Caco-2 (cell line): Measurements from ENCODE around the gene FAM3A. TPM values are rescaled to one million over a fixed set of nuclear protein-coding genes. Genes with fewer than 3 reads are reported as not detected.

Source experiments
- BruUV-seq: library from RNA; stranded (reverse); fragments of 400-500 nt; replicated peaks from 2 replicates; lab custom pipeline; 2021; lab: Mats Ljungman, UMichigan
- CTCF ChIA-PET: fragments of 300-600 bp; sonication (Branson Sonifier 250); formaldehyde crosslinking; loops from one replicate; lab custom pipeline; 2022; ENCODE audit warnings: antibody characterized with exemption; lab: Charles Lee
- POLR2A ChIA-PET: fragments of 300-600 bp; sonication (Branson Sonifier 250); formaldehyde crosslinking; loops from one replicate; lab custom pipeline; 2022; ENCODE audit warnings: antibody characterized with exemption; lab: Charles Lee
- DNase-seq, 2 experiments: peaks; one replicate each; pipeline versions ENCODE4 v3.0.0 to v3.0.0-alpha.2; 2020 to 2022
- H3K27me3 ChIP-seq: replicated peaks from 2 replicates; pipeline ENCODE4 v1.6.0; 2011; ENCODE audit warnings: low read length; ENCODE audit not compliant: control insufficient read depth, insufficient read depth
- H3K36me3 ChIP-seq: 2 replicates; pipeline ENCODE4 v1.5.1; 2011; ENCODE audit warnings: low read length; ENCODE audit not compliant: control insufficient read depth, insufficient read depth
- H3K4me1 ChIP-seq: fragments of 250-450 bp; sonication (Bioruptor Pico); 2 replicates; pipeline ENCODE4 v1.5.1; 2020; ENCODE audit warnings: mild to moderate bottlenecking
- H3K4me3 ChIP-seq: 2 replicates; pipeline ENCODE4 v1.5.1; 2011; ENCODE audit warnings: low read depth, mild to moderate bottlenecking, control low read depth, low read length
- H3K9me3 ChIP-seq: fragments of 250-450 bp; sonication (Bioruptor Pico); 2 replicates; pipeline ENCODE4 v1.5.1; 2020; ENCODE audit warnings: mild to moderate bottlenecking, moderate library complexity
- H3K27ac Mint-ChIP-seq: one replicate; pipeline ENCODE4 v1.8.0; 2022; ENCODE audit warnings: mixed read lengths; ENCODE audit not compliant: unreplicated experiment
- H3K27me3 Mint-ChIP-seq: one replicate; pipeline ENCODE4 v1.8.0; 2022; ENCODE audit warnings: mixed read lengths; ENCODE audit not compliant: insufficient read depth, unreplicated experiment
- H3K36me3 Mint-ChIP-seq: one replicate; pipeline ENCODE4 v1.8.0; 2022; ENCODE audit warnings: mild to moderate bottlenecking, mixed read lengths; ENCODE audit not compliant: insufficient read depth, unreplicated experiment
- H3K4me1 Mint-ChIP-seq: one replicate; pipeline ENCODE4 v1.8.0; 2022; ENCODE audit warnings: low read depth, mixed read lengths; ENCODE audit not compliant: unreplicated experiment
- H3K4me3 Mint-ChIP-seq: one replicate; pipeline ENCODE4 v1.8.0; 2022; ENCODE audit warnings: mild to moderate bottlenecking, moderate library complexity, mixed read lengths; ENCODE audit not compliant: unreplicated experiment
- H3K9me3 Mint-ChIP-seq: one replicate; pipeline ENCODE4 v1.8.0; 2022; ENCODE audit warnings: mixed read lengths; ENCODE audit not compliant: unreplicated experiment
- CTCF ChIP-seq, 2 experiments: fragments of 200-600 bp in 1 of 2; IDR thresholded peaks; 1 replicate in 1 of 2; 2 replicates in 1 of 2; pipeline versions ENCODE4 v1.5.1 to v1.8.0; 2011 to 2022; ENCODE audit warnings: antibody characterized with exemption in 1 of 2, control low read depth in 1 of 2, inconsistent platforms in 1 of 2, low read depth in 1 of 2, low read length in 1 of 2, mild to moderate bottlenecking in 1 of 2, moderate library complexity in 1 of 2; ENCODE audit not compliant: insufficient read depth in 1 of 2, severe bottlenecking in 1 of 2, unreplicated experiment in 1 of 2
- intact Hi-C: fragments of 100-400 bp; cut with micrococcal nuclease; formaldehyde crosslinking; loops from one replicate; pipeline ENCODE4 v1.10.0; 2022; ENCODE audit not compliant: unreplicated experiment
- total RNA-seq: library from RNA; stranded (reverse); gene quantifications from 2 replicates; pipeline ENCODE4 v1.2.3, GENCODE V29; 2022

Gene FAM3A
- total RNA-seq, 1 experiment from 2014 or later, result 27.3 TPM

GRCh38 chrX:154469880-154470279 is 46.2 kb downstream of the FAM3A start:
- H3K4me3 Mint-ChIP-seq, result no peak overlapping the region
- H3K4me1 ChIP-seq, result no peaks in the 10 kb centered on the region

GRCh38 chrX:154469114-154469513 is 46.9 kb downstream of the FAM3A start:
- Mint-ChIP-seq H3K4me3 (no peak overlapping the region), H3K27ac (no peak overlapping the region), H3K9me3 (no peaks in the 10 kb centered on the region), H3K36me3 (peaks cover 4% of the 10 kb centered on the region), H3K4me1 (no peaks in the 10 kb centered on the region), H3K27me3 (no peaks in the 10 kb centered on the region)
- BruUV-seq, result no TSS peak
- intact Hi-C loops, result no loop called here
- H3K4me3 ChIP-seq, result no peak overlapping the region
- DNase-seq, result no peak
- ChIA-PET POLR2A (no interaction called here), CTCF (no interaction called here)
- H3K36me3 ChIP-seq, result no peaks in the 10 kb centered on the region; the same call in 1 of the 2 replicates
- no peaks in the 10 kb centered on the region for H3K27me3 ChIP-seq
- TF ChIP-seq CTCF (IDR thresholded peaks at IDR 0.05; ENCODE audit: insufficient read depth in 1 of 2, low read depth in 1 of 2, low read length in 1 of 2, severe bottlenecking in 1 of 2, unreplicated experiment in 1 of 2), result no peak
- no peaks in the 10 kb centered on the region for H3K4me1 ChIP-seq
- H3K9me3 ChIP-seq, result no peaks in the 10 kb centered on the region

More at GRCh38 chrX:154469880-154470279, 46.2 kb downstream of the FAM3A start:
- H3K27ac Mint-ChIP-seq, result no peak overlapping the region
- no TSS peak for BruUV-seq
- ChIA-PET POLR2A (no interaction called here), CTCF (no interaction called here)
- no peak for DNase-seq
- Histone ChIP-seq H3K4me3 (no peak overlapping the region), H3K9me3 (no peaks in the 10 kb centered on the region), H3K36me3 (no peaks in the 10 kb centered on the region; the same call in 1 of the 2 replicates), H3K27me3 (no peaks in the 10 kb centered on the region)
- intact Hi-C loops, result no loop called here
- H3K4me1 Mint-ChIP-seq, result no peaks in the 10 kb centered on the region
- peaks cover 5% of the 10 kb centered on the region for H3K36me3 Mint-ChIP-seq
- no peak for TF ChIP-seq CTCF (IDR thresholded peaks at IDR 0.05; ENCODE audit: insufficient read depth in 1 of 2, low read depth in 1 of 2, low read length in 1 of 2, severe bottlenecking in 1 of 2, unreplicated experiment in 1 of 2)
- no peaks in the 10 kb centered on the region for H3K9me3 Mint-ChIP-seq
- H3K27me3 Mint-ChIP-seq, result no peaks in the 10 kb centered on the region

GRCh38 chrX:154468217-154468616 is 47.8 kb downstream of the FAM3A start:
- H3K27me3 Mint-ChIP-seq, result no peaks in the 10 kb centered on the region
- CTCF ChIA-PET, result no interaction called here
- no TSS peak for BruUV-seq
- no peaks in the 10 kb centered on the region for H3K9me3 Mint-ChIP-seq
- Histone ChIP-seq H3K27me3 (no peaks in the 10 kb centered on the region), H3K4me1 (no peaks in the 10 kb centered on the region), H3K36me3 (no peaks in the 10 kb centered on the region; the same call in 1 of the 2 replicates), H3K4me3 (no peak overlapping the region), H3K9me3 (no peaks in the 10 kb centered on the region)
- H3K4me3 Mint-ChIP-seq, result no peak overlapping the region
- POLR2A ChIA-PET, result no interaction called here
- intact Hi-C loops, result no loop called here
- DNase-seq, result no peak
- TF ChIP-seq CTCF (IDR thresholded peaks at IDR 0.05; ENCODE audit: insufficient read depth in 1 of 2, low read depth in 1 of 2, low read length in 1 of 2, severe bottlenecking in 1 of 2, unreplicated experiment in 1 of 2), result no peak
- no peaks in the 10 kb centered on the region for H3K4me1 Mint-ChIP-seq
- H3K36me3 Mint-ChIP-seq, result peaks cover 4% of the 10 kb centered on the region
- no peak overlapping the region for H3K27ac Mint-ChIP-seq
